NCI-H226 (cell line): ENCODE results near the gene GON7.
"Not testable (repeated sequence)": the region's sequence is repeated elsewhere in the genome, so short reads cannot be mapped to it uniquely, and the experiment has no call there.

Source experiments
- DNase-seq: peaks from one replicate; pipeline ENCODE4 v3.0.0-alpha.2; 2015

GON7 gene

GRCh38 chr14:93206793-93207467, at the start of gene GON7, which contains the start of gene UBR7:
Gene GON7 (minus strand): TSS chr14:93207065. CDS start chr14:93207037, 28 bp downstream.
Gene UBR7 (plus strand): TSS chr14:93207256. CDS start chr14:93207292, 36 bp downstream.
- peak; percentile 93 for DNase-seq

- DNase-seq, result no peak
Measured at GRCh38 chr14:93249128-93249831, 42.4 kb upstream of the GON7 start.

DNA sequence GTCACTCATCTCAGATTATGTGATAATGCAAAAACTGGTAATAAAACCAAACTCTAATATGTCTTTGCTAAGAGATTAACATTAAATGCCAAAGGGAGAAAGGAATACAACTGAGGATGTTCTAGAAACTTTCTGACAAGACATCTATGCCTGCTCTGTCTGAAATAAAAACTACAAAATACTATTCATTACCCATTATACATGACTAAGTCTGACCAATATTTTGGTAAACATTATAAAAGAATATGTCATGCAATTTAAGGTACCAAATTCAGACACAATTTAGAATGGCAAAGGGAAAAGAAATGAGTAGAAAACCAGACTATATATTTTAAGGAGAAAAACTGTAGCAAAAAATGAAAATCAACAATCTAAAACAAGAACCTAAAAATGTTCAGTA, 39.7 kb upstream of the GON7 start:
- no peak for DNase-seq

GRCh38 chr14:93245764-93246420, 39.0 kb upstream of the GON7 start:
- no peak for DNase-seq

DNA sequence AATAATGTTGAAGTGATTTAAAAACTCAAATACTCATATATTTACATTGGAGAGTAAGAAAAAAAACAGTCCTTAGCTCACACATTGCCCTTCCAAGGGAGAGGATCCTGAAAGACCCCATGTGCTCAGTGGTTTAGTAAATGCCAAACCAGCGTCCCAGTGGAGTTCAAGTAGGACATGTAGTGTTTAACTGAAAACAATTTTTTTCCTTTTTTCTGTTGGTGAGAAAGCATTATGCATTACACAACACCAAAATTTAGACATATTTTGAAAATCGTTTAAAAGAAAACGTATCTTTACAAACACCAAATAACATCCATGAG, 33.8 kb upstream of the GON7 start:
- no peak for DNase-seq

DNA sequence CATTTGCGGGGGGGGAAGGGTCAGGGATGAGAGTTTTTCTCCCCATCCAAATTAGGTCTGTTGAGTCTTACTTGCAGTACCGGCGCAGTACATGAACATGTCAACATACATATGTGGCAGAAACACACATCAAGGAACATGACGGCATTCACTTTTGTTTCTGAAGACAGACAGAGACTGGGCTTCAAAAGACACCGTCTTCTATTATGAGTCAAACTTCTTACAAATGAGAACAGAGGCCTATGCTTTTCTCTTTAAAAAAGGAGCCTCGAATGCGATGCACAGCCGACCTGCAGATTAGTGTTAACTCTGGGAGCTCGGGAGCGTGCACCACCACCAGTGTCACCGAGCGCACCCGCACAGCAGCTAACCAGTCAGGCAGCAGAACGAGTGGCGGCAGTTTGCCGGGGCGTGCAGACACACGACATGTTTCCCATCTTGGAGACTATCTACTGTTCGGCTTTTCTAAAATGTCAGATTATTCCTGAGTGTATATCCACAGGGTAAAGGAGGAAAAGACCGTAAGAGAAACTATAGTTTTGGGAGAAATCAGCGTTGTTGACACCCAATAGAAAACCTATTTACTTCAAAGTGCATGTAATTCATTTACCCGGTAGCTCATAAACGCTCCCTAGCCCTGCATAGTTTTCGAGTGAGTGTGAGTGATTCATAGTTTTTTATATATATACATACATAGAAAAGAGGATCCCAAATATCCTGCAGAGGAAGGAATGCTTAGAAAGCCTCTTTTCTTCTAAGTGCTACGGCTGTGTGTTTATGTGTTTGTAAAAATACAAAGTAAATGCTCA, 33.2 kb upstream of the GON7 start:
- DNase-seq, result peak; percentile 34

DNA sequence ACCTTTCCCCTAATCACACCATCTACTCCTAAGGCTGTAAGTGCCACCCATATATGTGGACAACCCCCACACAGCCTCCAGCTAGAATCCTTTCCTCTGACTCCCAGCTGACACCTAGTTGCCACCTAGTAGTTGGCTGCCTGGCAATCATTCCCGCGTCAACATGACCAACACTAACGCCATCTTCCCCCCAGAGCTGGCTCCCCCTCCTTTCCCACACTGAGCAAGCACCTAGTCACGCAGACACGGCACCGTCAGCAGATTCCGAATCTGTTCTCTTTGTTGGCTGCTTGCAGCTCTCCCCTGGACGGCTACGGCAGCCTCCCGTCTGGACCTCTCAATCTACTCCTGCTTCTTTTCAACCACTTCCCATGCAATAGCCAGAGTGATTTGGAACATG, 27.9 kb upstream of the GON7 start:
- DNase-seq, result peak; percentile 51

GRCh38 chr14:93233078-93233477, 26.2 kb upstream of the GON7 start:
- DNase-seq, result not testable (repeated sequence)

DNA sequence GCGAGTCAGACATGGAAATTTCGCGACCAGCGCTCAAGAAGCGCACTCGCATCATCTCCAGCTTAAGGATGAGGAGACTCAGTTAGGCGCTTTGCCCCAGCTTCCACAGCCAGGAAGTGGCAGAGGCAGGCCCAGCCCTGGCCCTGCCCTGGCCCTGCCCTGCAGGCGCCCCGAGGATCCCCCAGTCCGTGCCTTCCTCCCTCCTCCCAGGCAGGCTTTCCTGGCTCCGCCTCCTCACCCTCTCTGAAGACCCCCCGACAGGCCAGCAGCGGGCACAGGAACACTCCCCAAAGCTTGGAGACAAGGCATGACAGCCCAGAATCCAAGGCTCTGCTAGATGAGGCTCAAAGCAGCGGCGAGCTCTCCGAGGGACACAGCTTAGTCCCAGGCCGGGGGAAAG, 25.3 kb upstream of the GON7 start:
- DNase-seq, result no peak

DNA sequence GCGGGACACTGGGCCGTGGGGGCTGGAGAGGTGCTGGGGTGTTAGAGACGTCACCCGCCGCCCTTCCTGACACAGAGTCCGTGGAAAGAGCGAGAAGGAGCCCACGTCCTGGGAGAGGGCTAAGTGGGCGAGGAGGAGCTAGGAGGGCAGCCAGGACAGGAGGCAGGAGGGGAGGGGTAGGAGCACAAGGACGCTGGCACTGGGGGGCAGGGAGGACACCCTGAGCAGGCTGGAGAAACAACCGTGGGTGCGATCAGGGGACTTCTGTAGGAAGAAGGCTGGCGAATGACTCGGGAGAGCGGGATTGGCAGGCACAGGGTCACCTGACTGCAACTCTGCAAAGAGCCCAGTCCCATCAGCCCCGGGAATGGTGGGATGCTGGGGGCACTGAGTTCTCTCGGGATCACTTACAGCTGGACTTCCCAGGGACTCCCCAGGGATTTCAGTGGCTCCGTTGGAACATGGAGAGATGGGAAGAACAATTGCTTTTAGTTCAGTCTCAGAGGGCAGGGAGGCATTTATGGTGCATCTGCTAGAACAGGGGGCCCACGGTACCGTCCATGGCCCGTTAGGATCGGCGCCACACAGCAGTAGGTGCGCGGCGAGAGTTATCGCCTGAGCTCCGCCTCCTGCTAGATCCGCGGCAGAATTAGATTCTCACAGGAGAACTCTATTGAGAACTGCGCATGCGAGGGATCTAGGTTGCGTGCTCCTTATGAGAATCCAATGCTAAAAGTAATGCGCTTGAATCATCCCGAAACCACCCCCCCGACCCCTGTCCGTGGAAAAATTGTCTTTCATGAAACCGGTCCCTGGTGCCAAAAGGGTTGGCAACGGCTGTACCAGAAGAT, 24.5 kb upstream of the GON7 start:
- DNase-seq, result no peak

DNA sequence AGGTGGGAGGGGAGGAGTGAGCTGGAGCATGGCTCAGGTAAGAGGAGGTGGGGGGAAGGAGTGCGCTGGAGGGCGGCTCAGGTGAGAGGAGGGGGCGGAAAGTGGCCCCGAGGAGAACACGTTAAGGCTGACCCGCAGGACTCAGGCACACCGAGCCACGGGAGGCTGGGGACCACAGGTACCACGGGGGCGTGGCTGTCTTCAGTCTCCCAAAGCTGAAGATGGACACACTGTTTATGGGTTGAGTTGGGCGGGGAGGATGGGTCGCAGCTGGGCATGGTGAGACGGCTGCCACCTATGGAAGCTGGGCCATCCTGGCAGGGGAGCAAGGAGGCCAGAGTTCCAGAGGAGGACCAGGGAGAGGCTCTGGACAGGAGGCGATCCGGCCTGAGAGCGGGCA, 23.7 kb upstream of the GON7 start:
- DNase-seq, result no peak

DNA sequence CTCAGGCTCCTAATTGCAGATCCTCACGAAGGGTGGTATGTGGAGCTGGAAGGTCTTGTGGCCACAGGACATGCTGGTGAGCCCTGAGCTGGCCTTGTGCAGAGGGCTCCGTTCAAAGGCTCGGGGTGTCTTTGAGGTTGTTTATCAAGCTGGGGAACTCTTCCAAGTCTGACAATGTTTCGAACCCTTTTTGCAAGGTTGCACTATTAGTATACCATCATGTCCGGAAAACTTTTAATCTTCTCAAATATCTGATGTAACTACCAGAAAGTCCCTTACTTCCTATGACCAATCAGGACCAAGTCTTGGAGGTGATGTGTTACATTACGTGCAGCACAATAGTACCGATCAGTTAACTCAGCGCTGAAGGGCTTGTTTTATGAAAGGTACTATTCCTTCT, 21.7 kb upstream of the GON7 start:
- DNase-seq, result no peak

DNA sequence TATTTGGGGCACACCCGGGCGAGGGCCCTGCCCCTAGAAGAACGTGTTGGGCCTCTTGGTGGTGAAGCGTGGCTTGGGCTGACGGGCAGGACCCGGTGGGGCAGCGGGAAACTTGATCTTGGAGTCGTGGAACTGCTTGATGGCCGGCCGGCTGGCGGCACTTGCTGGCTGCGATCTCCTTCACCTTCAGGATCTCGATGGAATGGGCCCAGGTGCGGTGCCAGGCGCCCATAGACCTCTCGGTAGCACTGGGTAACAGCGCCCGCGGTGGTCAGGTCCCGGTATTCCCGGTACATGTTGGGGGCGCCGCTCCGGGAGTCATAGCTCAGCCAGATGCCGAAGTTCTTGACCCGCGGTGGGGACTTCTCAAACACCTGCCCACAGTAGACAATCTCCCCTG, 16.7 kb upstream of the GON7 start:
- DNase-seq, result no peak

- DNase-seq, result no peak
Measured at GRCh38 chr14:93220509-93220908, 13.6 kb upstream of the GON7 start.

DNA sequence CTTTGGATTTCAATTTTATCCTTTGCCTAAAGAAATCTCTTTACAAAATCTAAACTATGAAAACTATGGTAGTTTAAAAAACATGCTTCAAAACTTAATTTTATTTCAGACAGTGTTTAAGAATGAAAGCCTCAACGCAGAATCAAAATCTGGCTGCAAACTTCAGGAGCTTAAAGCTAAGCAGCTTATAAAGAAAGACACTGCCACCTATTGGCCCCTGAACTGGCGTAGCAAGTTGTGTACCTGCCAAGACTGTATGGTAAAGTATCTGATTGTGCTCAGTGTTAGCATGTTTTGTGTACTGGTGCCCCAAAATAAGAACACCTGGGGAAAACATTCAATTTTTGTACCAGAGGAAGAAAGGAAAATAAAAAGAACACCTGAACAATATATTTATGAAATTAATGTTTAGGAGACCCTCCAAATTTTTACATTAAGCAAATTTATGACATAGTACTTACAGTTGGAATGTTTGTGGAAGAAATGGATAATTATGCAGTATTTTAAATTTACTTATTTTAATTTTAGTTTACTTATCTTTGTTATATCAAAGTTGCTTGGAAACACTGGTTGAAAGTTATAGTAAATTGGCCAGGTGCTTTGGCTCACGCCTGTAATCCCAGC, 12.3 kb upstream of the GON7 start:
- peak; percentile 15 for DNase-seq

DNA sequence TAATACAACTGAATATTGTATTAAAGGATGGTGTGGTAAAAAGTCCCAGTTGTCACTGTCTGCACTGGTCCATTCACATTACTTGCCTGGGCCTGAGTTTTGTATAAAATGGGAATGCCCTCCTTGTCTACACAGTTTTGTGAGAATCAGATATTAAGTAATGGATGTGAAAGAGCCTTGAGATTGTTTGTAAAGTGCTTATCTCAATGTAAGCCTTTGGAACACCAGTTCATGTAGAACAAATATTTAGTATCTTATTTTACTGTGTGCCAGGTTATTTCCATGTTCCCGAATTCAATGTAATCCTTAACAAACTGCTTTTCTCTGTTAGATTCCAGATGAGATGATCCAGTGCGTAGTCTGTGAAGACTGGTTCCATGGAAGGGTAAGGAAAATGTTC, 7.7 kb upstream of the GON7 start:
- no peak for DNase-seq

DNA sequence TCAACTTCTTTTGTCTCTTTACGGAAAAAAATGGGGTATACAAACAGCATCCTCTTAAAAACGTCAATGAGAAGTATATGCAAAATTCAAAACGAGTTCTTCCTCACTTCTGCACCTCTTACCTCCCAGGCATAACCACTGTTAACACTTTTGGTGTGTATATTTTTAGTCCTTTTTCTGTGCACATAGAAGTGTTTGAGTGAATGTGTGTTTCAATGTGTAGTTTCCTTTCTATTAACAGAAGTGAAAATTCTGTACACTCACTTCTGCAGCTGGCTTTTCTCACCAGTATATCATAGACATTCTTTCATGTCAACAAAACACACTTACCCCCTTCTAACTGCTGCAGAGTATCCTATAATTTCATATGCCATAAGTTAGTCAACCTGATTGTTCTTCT, 5.6 kb upstream of the GON7 start:
- no peak for DNase-seq

- peak; percentile 32 for DNase-seq
Measured at GRCh38 chr14:93207468-93208308, 823 bp upstream of the GON7 start.

DNA sequence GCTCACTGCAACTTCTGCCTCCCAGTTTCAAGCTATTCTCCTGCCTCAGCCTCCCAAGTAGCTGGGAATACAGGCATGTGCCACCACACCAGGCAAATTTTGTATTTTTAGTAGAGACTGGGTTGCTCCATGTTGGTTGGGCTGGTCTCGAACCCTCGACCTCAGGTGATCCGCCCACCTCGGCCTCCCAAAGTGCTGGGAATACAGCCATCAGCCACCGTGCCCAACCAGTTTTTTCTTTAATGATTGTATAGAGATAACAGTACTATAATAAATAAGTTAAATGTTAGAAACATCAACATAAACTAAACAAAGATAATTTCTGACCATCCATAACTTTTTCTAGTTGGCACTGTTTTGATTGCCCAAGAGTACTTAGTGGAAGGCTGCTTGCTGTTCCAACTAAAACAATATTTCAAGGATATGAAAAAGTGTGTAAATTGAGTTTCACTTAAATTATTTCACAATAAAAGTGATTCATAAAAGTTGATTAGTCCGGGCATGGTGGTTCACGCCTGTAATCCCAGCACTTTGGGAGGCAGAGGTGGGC, 5.6 kb downstream of the GON7 start:
- no peak for DNase-seq

GRCh38 chr14:93200553-93200952, 6.3 kb downstream of the GON7 start:
- no peak for DNase-seq

DNA sequence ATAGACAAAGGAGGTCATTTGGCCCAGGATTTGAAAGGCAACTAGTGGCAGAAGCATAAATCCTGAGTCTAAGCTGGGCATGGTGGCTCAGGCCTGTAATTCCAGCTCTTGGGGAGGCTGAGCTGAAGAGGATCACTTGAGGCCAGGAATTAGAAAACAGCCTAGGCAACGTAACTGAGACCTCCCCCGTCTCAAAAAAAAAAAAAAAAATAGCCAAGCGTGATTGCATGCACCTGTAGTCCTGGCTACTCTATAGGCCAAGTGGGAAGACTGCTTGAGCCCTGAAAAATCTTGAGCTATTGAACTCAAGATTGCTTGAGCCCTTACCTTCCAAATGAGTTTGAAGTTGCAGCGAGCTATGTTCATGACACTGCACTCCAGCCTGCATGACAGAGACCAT, 7.8 kb downstream of the GON7 start:
- DNase-seq, result no peak
